ENCODE data around the gene CTDSP2. TPM values are rescaled to one million over a fixed set of nuclear protein-coding genes. Genes with fewer than 3 reads are reported as not detected.
"Not testable (repeated sequence)": the region's sequence is repeated elsewhere in the genome, so short reads cannot be mapped to it uniquely, and the experiment has no call there.

The CTDSP2 gene
- polyA plus RNA-seq, 1 donor: 251 TPM

GRCh38 chr12:57883057-57883456 lies 36.5 kb upstream of the CTDSP2 start:
- DNase-seq: no peak

GRCh38 chr12:57882575-57882974 lies 36.0 kb upstream of the CTDSP2 start:
- no peak for DNase-seq

GRCh38 chr12:57881475-57881874 lies 34.9 kb upstream of the CTDSP2 start:
- DNase-seq: no peak

- DNase-seq: not testable (repeated sequence)
These were observed 34.5 kb upstream of the CTDSP2 start for GRCh38 chr12:57881035-57881434.

GRCh38 chr12:57877876-57878275 lies 31.3 kb upstream of the CTDSP2 start:
- DNase-seq: no peak

- DNase-seq: no peak
These were observed 29.4 kb upstream of the CTDSP2 start for GRCh38 chr12:57875753-57876547.

GRCh38 chr12:57874166-57875108 lies 27.9 kb upstream of the CTDSP2 start:
- DNase-seq: no peak

GRCh38 chr12:57872362-57872761 lies 25.8 kb upstream of the CTDSP2 start:
- DNase-seq: no peak

- DNase-seq: no peak
These were observed 23.4 kb upstream of the CTDSP2 start for GRCh38 chr12:57869927-57870318.

GRCh38 chr12:57869298-57869926 lies 22.9 kb upstream of the CTDSP2 start:
- DNase-seq: no peak

- DNase-seq: no peak
These were observed 22.3 kb upstream of the CTDSP2 start for GRCh38 chr12:57868851-57869268.

GRCh38 chr12:57868221-57868620 lies 21.7 kb upstream of the CTDSP2 start:
- no peak for DNase-seq

- DNase-seq: no peak
These were observed 19.9 kb upstream of the CTDSP2 start for GRCh38 chr12:57866308-57867019.

GRCh38 chr12:57865084-57865751 lies 18.7 kb upstream of the CTDSP2 start:
- no peak for DNase-seq

- DNase-seq: no peak
These were observed 18.0 kb upstream of the CTDSP2 start for GRCh38 chr12:57864442-57865083.

GRCh38 chr12:57863676-57864075 lies 17.1 kb upstream of the CTDSP2 start:
- DNase-seq: no peak

- no peak for DNase-seq
These were observed 15.4 kb upstream of the CTDSP2 start for GRCh38 chr12:57861967-57862366.

GRCh38 chr12:57860883-57861282 lies 14.4 kb upstream of the CTDSP2 start:
- DNase-seq: not testable (repeated sequence)

- no peak for DNase-seq
These were observed 12.6 kb upstream of the CTDSP2 start for GRCh38 chr12:57859121-57859520.

GRCh38 chr12:57858123-57858522 lies 11.6 kb upstream of the CTDSP2 start:
- not testable (repeated sequence) for DNase-seq

- no peak for DNase-seq
These were observed 8.4 kb upstream of the CTDSP2 start for GRCh38 chr12:57854965-57855364.
